GOT3 (cell line): ENCODE data around the gene PDPN.

ENCODE experiments used
- DNase-seq: peaks from one replicate; lab custom pipeline; 2025; ENCODE audit warnings: mixed read lengths; lab: John Stamatoyannopoulos, UW

PDPN gene

GRCh38 chr1:13577846-13578245 lies 5.8 kb upstream of the PDPN start:
- DNase-seq: no peak

- no peak for DNase-seq
Measured at GRCh38 chr1:13581446-13581845, 2.2 kb upstream of the PDPN start.

GRCh38 chr1:13582713-13583443 lies 754 bp upstream of the PDPN start:
- no peak for DNase-seq

- DNase-seq: no peak
Measured at GRCh38 chr1:13583966-13584791, 547 bp downstream of the PDPN start.

- no peak for DNase-seq
Measured at GRCh38 chr1:13584876-13585611, 1.4 kb downstream of the PDPN start.

- no peak for DNase-seq
Measured at GRCh38 chr1:13585612-13585991, 2.0 kb downstream of the PDPN start.

GRCh38 chr1:13586001-13586400 lies 2.4 kb downstream of the PDPN start:
- no peak for DNase-seq

GRCh38 chr1:13587256-13588030 lies 3.8 kb downstream of the PDPN start:
- DNase-seq: no peak

- DNase-seq: no peak
Measured at GRCh38 chr1:13588946-13589796, 5.5 kb downstream of the PDPN start.

GRCh38 chr1:13590486-13590885 lies 6.9 kb downstream of the PDPN start:
- DNase-seq: no peak

- DNase-seq: no peak
Measured at GRCh38 chr1:13593511-13594131, 10.0 kb downstream of the PDPN start.

- no peak for DNase-seq
Measured at GRCh38 chr1:13595411-13595810, 11.8 kb downstream of the PDPN start.

- no peak for DNase-seq
Measured at GRCh38 chr1:13597166-13597565, 13.5 kb downstream of the PDPN start.

- DNase-seq: no peak
Measured at GRCh38 chr1:13600762-13601453, 17.3 kb downstream of the PDPN start.

- no peak for DNase-seq
Measured at GRCh38 chr1:13604176-13604575, 20.5 kb downstream of the PDPN start.

- DNase-seq: no peak
Measured at GRCh38 chr1:13604721-13605120, 21.1 kb downstream of the PDPN start.

GRCh38 chr1:13605159-13605558 lies 21.5 kb downstream of the PDPN start:
- DNase-seq: peak; percentile 46

- DNase-seq: no peak
Measured at GRCh38 chr1:13607002-13607401, 23.4 kb downstream of the PDPN start.

GRCh38 chr1:13616234-13616633 lies 32.6 kb downstream of the PDPN start:
- DNase-seq: no peak

GRCh38 chr1:13617108-13617507 lies 33.5 kb downstream of the PDPN start:
- no peak for DNase-seq
